ENCODE results near the gene NEURL2. TPM values are rescaled to one million over a fixed set of nuclear protein-coding genes. Genes with fewer than 3 reads are reported as not detected.

The NEURL2 gene, protein sequence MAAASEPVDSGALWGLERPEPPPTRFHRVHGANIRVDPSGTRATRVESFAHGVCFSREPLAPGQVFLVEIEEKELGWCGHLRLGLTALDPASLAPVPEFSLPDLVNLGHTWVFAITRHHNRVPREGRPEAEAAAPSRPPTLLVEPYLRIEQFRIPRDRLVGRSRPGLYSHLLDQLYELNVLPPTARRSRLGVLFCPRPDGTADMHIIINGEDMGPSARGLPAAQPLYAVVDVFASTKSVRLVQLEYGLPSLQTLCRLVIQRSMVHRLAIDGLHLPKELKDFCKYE
- total RNA-seq: 2.0 and 2.3 TPM in 2 replicates

DNA sequence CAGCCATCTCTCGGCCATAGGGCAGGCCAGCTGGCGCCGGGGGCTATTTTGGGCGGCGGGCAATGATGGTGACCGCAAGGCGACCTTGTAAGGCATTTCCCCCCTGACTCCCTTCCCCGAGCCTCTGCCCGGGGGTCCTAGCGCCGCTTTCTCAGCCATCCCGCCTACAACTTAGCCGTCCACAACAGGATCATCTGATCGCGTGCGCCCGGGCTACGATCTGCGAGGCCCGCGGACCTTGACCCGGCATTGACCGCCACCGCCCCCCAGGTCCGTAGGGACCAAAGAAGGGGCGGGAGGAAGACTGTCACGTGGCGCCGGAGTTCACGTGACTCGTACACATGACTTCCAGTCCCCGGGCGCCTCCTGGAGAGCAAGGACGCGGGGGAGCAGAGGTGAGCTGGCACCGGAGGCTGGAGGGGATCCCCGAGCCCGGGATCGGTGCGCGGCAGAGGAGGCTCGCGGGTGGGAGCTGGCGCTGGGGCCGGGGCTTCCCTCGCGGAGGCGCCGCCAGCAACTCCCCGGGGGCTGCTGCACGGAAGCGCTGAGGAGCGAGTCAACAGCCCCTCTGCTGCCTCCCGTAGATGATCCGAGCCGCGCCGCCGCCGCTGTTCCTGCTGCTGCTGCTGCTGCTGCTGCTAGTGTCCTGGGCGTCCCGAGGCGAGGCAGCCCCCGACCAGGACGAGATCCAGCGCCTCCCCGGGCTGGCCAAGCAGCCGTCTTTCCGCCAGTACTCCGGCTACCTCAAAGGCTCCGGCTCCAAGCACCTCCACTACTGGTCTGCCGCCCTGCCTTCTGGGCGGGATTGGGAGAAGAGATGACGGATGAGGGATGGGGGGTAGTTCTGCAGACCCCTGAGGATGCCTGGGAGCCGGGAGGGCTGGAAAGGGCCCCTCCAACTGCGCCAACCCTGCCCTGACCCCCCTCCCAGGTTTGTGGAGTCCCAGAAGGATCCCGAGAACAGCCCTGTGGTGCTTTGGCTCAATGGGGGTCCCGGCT lies at the start of gene NEURL2, which contains the start of gene CTSA:
Gene NEURL2 (minus strand): TSS at position 224 of the 999 bp plus-strand sequence. CDS start 217 bp downstream, at position 7.
Gene CTSA (plus strand): TSS at position 351 of the 999 bp plus-strand sequence. CDS start 234 bp downstream, at position 585.

DNA sequence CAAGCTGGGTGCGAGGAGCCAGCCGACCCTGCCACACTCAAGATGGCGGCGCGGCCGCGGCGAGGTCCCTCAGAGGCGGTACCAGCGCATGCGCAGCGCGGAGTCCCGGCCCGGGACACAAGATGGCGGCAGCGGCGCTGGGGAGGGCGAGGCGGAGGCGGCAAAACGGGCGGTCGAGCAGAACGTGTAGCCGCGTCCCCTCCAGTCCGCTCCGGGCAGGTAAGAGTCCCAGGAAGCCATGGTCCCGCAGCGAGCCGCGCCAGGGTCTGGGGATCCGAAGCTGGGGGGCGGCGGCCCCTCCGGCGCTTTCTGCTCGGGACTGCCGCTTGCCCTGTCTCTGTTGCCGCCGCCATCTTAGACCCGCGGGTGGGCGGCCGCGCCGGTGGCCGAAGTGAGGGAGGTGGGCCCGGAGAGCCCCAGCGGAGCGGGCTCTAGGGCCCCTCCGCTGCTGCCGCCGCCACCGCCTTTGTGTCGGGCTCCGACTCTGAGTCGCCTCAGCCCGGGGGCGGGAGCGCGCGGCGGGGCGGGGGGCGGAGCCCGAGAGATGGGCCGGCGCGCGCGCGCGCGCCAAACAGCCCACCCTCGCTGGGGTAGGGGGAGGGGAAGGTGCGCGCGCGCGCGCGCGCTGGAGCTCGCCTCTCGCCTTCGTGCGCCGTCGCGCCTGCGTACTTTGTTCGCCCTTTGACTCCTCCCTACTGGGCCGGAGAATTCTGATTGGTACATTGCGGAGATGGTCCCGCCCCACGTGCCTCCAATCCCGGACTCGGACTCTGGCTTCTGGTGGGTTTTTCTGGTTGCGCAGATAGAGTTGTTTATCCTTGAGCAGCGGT lies 43.8 kb upstream of the NEURL2 start, which contains the start of gene PCIF1:
Gene PCIF1 (plus strand): TSS at position 98 of the 830 bp plus-strand sequence. CDS start 4,317 bp downstream, outside the sequence.

DNA sequence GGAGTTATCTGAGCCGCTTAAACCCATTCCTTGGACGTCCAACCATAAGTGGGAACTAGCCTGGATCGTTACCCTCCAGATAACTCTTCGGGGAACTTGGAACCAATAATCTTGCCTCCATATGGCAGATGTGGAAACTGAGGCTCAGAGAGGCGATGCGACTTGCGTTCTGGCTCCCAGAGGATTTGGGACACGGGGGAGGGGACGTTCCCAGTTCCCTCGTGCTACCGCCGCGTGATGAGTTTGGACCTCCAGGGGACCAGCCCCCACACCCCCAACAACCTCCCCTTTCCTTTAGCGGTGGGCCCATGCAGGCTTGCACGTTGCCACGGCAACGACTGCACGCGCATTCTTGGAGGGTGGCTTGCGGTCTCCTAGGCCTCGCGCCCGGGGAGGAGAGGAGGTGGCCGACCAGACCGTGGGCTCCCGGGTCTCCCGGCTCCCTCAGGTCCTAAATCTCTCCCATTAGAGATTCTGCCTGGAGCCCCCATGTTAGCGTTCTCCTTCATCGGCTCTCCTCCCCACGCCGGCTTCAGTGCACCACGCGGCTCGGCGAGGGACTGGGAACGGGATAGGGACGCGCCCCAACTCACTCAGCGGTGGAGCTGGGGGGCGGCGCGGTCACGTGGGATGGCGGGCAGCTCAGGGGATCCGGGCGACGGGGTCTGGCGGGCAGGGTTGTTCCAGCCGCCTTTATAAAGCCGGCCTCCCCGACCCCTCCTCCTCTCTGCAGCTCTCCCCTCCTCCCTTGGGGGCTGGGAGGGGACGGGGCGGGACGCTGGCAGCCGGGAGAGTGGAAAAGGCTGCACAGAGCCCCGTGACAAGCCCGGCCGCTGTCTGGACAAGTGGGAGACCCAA lies 20.7 kb upstream of the NEURL2 start, which contains the start of gene PLTP:
Gene PLTP (minus strand): TSS at position 670 of the 858 bp plus-strand sequence. CDS start 703 bp downstream, outside the sequence.

DNA sequence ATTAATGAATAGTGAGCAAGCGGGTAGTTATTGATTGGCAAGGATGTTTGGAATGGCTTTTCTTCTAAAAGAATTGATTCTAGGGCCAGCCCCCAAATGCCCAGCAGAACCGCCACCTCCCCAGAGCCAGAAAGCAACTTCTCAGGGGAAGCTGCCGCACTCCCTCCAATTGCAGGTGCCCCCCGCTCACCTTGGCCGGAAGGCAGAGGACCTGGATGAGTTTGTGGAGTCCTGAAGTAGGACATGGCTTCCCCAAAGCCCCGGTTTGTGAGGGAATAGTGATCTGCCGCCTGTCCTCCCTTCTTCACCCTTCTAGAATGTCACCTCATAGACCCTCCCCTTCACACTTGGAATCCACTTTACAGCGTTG lies 3.7 kb downstream of the NEURL2 start, which contains the start of gene SPATA25:
Gene SPATA25 (minus strand): TSS at position 277 of the 370 bp plus-strand sequence. CDS start 32 bp downstream, at position 245.

DNA sequence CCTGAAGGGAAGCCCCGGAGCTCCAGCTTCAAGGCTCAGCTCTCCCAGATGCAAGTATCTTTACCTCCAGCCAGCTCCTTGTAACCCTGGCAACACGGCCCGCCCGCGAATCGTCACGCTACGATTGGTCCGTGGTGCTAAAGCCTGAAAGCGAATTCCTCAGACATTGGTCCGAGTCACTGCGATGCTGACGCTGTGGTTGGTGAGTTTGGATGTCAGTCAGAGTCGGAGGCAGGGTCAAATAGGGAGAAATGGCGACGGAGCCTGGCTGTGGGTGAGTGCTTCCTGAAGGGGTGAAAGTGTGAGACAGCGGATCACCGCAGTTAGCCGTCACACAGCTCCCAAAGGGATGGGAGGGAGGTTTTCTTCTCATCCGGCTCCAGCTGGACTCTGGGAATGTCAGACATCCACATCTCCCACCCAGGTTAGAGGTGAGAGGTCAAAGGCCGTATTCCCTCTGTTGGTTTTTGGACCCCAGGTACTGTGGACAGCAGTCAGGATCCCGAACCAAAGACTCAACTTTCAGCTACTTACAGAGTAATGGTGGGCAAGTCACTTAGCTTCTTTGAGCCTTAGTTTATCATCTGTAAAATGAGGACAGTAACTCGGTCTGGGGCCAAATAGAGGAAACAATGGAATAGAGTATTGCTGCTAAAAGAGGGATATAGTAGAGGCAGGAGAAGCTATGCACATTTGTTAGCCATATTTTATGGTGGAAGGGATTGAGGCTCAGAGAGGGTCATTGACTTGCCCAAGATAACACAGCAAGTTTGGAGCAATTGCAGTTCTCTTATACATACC lies 9.8 kb downstream of the NEURL2 start, which contains the start of gene ZSWIM1:
Gene ZSWIM1 (plus strand): TSS at position 240 of the 801 bp plus-strand sequence. CDS start 1,366 bp downstream, outside the sequence.

DNA sequence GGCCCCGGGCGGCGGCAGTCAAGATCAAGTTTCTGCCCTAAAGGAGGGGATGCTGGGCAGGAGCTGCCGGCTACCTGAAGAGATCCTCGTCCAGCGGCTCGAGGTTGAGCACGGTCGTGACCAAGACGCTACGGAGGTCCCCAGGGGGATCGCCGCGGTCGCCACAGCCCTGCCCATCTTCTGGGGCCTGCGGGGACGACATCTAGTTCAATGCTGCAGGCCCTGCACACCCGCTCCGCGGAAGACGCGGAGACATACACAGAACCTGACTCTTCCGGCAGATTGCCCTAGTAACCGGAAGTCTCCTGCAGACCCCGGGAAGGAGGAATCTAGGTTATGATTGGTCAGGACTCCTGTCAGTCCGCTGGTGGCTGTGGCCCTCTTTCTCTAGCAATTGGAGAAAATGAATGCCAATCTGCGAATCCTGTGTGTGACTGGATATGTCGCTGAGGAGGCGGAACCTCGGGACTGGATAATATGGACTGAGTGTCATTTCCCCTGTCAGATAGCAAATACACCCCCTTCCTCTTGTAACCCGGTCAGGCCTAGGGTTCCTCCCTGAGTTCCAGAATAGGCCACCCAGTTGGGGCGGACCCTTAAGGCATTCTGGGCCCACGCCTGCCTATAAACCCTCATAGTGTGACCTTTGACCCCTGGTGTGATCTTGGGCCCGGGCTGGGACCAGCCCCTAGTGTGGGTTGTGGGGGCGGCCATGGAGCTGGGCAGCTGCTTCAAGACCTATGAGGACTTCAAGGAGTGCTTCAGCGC lies 33.7 kb downstream of the NEURL2 start, which contains the start of the genes ACOT8 and ZSWIM3:
Gene ACOT8 (minus strand): TSS at position 279 of the 768 bp plus-strand sequence. CDS start 77 bp downstream, at position 202.
Gene ZSWIM3 (plus strand): TSS at position 501 of the 768 bp plus-strand sequence. CDS start 212 bp downstream, at position 713.

Other genes with a start within 250 kb of the NEURL2 start
- not detected in 2 replicates for gene WFDC11, start 221.0 kb downstream of the NEURL2 start, total RNA-seq
- gene WFDC13, start 189.2 kb downstream of the NEURL2 start, total RNA-seq: not detected in 2 replicates
- not detected in 2 replicates for gene WFDC10B, start 186.2 kb downstream of the NEURL2 start, total RNA-seq
- gene SPINT4, start 168.9 kb downstream of the NEURL2 start, total RNA-seq: not detected in 2 replicates
- gene WFDC3, start 99.3 kb downstream of the NEURL2 start, total RNA-seq: 0.56 and 1.1 TPM in 2 replicates
- 10.8 and 24.2 TPM in 2 replicates for gene DNTTIP1, start 99.3 kb downstream of the NEURL2 start, total RNA-seq
- 95.7 and 112 TPM in 2 replicates for gene UBE2C, start 78.6 kb downstream of the NEURL2 start, total RNA-seq
- gene TNNC2, start 63.9 kb downstream of the NEURL2 start, total RNA-seq: 0.21 TPM in 1 of 2 replicates, not detected in the other
- gene SNX21, start 57.4 kb downstream of the NEURL2 start, total RNA-seq: 23.2 and 37.3 TPM in 2 replicates
- gene ACOT8, start 33.8 kb downstream of the NEURL2 start, total RNA-seq: 46.7 and 50.1 TPM in 2 replicates
- gene ZSWIM3, start 33.6 kb downstream of the NEURL2 start, total RNA-seq: 0.74 and 2.4 TPM in 2 replicates
- 6.8 and 9.0 TPM in 2 replicates for gene ZSWIM1, start 10.0 kb downstream of the NEURL2 start, total RNA-seq
- 0.33 TPM in 1 of 2 replicates, not detected in the other for gene SPATA25, start 3.6 kb downstream of the NEURL2 start, total RNA-seq
- gene CTSA, start 127 bp upstream of the NEURL2 start, total RNA-seq: 24.1 and 39.4 TPM in 2 replicates
- 68.9 and 99.4 TPM in 2 replicates for gene PLTP, start 20.9 kb upstream of the NEURL2 start, total RNA-seq
- 11.2 and 19.6 TPM in 2 replicates for gene PCIF1, start 43.5 kb upstream of the NEURL2 start, total RNA-seq
- gene ZNF335, start 81.0 kb upstream of the NEURL2 start, total RNA-seq: 10.8 and 15.0 TPM in 2 replicates
- gene MMP9, start 117.7 kb upstream of the NEURL2 start, total RNA-seq: 10.5 and 10.7 TPM in 2 replicates
- gene SLC12A5, start 138.0 kb upstream of the NEURL2 start, total RNA-seq: 0.56 and 0.98 TPM in 2 replicates
- 12.7 and 13.4 TPM in 2 replicates for gene NCOA5, start 198.8 kb upstream of the NEURL2 start, total RNA-seq
- 6.2 and 7.8 TPM in 2 replicates for gene CD40, start 227.1 kb upstream of the NEURL2 start, total RNA-seq